NCI-H1930 (cell line): ENCODE measurements around the gene COL13A1.

Source experiments
- DNase-seq, 2 experiments: peaks; one replicate each; lab custom pipeline; 2025; lab: John Stamatoyannopoulos, UW

Gene COL13A1

DNA sequence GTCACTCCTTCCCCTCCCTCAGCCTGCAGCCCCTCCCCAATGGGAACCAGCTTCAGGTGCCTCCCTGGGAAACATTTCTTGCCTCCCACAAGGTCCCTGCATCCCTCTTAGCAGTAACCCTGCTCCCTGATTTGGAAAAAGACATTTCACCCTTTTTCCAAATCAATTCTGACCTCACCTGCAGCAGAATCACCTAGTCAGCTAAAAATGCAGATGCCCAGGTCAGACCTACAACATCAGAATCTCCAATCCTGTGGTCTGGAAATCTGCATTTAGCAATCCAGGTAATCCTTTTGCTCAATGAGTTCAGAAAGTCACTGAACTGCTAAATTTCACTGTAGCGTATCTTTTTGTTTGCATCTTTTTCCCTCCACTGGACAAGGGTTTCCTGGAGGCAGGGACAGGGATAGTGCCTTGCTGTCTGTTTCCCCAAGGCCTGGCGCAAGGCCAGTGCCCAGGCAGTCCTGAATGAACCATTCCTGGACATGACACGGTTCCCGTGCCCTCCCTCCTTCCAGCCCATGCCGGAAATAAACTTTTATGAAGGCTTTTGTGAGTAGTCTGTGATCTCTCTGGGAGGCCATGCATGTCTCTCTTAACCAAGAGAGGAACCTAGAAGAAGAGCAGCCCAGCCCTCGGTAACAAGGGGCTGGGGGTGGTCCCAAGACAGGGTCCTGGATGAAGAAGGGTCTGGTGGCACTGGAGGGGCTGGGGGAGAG, 44.0 kb downstream of the COL13A1 start:
- no peak for DNase-seq

DNA sequence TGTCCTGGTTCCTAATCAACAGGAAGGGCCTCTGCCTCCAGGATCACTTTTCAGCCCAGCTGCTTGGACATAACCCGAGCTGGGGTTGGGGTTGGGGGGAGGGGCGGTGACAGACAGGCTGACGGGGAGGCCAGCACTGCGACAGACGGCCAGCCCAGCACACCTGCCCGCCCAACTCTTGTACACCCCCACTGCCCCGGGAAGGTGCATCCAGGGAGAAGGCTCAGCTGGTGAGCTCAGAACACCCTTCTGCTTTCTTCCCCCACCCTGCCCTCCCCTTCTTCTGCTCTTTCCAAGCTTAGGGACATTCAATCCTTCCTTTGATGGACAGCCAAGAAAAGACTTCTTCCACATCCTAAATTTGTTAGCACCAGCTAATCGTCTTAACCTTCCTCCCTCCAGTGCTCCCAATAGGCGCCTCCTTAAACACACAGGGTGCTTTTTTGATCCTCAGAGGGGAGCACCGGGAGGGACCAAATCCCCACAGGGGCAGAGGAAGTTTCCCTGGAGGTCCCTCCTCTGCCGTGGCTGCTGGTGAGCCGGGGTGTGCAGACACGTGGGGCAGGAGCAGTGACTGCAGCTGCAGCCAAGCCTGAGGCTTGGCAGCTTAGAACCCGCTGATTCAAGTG, 44.7 kb downstream of the COL13A1 start:
- no peak for DNase-seq

DNA sequence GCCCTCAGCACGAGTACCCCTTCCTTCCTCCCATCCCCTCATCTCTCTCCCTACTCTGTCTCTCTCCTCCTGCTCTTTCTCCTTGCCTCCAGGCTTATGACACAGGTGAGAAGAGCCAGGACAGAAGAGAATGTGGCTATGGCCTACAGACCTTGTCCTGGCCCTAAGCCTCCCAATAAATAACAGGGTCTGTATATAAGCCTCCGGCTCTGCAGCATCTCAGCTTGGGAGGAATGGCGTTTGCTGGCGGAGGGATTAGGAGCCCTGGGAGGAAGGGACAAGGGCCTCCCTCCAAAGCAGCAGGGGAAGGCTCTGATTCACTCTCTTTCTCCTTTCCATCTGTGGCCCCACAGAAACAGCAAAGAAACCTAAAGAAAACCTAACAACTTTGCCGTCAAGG, 45.8 kb downstream of the COL13A1 start:
- no peak for DNase-seq

DNA sequence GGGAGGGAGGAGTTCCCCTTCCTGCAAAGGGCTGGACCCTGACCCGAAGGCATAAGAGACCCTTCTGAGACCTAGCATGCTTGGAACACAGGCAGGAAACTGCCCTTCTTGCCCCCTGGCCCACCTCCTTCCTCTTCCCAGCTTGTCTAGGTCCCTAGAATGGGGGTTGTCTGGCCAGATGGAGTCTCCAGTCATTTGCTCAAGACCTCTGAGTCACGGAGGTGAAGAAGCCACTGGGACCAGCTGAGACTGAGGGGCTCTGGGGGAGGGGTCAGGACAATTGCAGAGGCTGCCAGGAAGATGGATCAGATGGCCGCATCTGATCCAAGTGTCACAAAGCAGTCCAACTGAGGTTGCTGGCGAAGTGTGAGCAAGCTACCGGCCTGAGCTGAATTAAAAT, 46.2 kb downstream of the COL13A1 start:
- no peak for DNase-seq

DNA sequence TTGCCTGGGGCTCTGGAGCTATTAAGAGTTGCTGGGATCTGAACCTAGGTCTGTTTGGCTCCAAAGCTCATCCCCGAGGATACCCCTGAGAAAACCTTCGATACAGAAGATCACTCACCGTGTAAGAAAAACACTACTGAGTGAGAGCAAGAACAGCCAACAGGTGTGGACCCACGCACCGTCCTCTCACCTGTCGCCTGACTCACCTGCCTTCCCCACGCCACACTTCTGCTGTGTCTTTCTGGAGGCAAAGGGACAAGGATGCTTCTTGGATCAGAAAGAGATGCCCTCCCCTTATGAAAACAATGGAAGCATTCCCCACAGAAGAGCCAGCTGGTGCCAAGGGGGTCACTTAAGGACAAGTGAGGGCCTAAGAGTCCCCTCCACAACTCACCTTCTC, 46.7 kb downstream of the COL13A1 start:
- DNase-seq, result no peak

DNA sequence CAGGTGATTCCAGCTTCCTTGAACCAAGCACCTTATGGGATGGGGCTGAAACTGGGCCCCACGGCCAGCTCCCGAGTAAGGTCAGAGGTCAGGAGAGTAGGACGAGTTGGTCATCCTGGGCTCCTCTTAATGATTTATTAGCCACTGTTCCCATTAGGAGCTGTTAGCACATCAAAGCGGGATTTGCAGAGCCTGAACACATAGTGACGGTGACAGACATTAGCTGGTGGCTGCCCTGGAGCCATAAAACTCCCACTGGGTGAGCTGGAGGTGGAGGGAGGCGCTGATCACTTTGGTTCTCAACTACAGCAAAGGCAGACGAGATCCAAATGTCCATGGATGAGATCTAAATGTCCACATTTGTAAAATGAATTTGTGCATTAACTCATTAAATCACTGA, 48.1 kb downstream of the COL13A1 start:
- DNase-seq, result no peak

DNA sequence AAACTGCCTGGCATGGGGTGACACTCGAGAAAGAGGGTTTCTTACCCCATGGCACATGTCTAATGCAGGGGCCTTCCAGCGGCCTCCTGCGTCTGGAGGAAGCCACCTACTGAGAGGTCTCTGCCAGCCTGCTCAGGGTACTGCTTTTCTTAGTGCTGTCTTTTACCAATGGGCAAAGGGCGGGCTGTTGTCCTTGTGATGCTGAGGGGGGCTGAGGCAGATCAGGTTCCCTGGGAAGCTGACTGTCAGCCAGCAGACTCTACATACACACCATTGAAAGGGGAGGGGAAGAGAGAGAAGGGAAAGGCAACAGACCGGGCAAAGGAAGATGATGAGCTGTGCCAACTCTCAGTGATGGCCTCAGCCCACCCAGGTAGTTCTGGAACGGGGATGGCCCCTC, 48.7 kb downstream of the COL13A1 start:
- DNase-seq, result no peak

DNA sequence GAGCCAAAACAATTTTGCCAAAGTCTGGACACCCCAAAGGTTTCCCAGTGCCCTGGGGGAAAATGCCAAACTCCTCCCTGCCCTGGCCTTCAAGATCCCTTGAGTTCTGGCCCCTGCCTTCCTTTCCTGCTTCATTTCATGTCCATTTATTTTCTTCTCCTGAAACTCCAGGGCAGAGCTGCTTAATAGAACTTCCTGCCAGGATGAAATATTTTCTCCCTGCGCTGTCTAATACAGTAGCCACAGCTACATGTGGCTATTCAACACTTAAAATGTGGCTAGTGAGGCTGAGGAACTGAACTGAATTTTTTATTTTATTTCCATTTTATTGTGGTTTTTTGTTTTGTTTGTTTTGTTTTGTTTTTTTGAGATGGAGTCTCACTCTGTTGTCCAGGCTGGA, 49.6 kb downstream of the COL13A1 start:
- no peak for DNase-seq

DNA sequence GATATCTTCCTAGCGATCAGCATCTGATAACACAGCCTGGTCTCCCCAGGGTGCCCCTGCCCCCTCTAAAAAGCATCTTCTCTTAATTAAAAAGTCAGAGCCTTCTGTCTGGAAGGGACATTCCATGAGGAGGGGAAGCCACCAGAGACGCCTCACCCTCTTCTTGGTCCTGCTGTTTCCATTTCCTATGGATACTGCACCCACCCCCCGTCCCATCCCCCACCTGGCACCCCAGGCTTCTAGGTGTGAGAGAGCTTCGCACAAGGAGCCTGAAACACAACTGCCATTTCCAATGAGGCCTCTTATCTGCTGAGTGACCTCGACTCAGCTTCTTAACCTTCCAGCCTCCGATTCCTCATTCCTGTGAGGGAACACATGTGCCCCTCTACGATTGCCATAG, 51.4 kb downstream of the COL13A1 start:
- no peak for DNase-seq

DNA sequence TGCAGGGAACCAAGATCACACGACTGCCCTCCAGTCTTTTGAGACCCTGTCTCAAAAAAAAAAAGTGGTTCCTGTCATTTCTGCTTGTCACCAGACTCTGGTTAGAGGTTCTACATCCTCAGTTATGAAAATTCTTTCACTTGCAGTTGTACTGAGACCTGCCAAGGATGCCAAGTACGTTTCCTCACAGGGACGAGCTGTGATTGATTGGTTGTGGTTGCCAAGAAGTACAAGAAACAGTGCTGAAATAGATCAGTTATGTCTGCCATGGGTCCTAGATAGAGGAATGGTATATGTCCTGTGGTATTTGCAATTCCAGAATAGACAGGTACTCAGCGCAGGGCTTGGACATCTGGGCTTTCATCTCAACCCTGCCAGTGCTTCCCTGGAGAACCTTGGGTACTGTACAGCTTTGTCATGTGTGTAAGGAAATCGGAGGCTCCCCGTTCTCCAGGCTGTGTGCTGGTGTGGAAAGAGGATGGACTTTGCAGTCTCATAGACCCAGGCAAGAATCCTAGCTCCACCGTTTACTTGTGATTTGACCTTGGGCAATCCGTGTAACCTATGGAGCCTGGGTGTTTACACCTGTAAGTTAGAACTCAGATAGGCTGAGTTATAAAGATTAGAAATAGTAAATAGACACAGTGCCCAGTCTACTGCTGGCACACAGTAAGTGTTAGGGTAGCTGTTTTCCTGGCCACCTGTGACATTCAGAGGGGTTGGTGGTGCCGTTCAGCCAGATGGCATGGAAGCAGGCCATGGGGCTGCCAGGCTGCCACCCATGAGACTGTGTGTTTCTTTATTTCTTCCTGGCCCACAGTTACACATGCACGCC, 53.0 kb downstream of the COL13A1 start:
- no peak for DNase-seq

DNA sequence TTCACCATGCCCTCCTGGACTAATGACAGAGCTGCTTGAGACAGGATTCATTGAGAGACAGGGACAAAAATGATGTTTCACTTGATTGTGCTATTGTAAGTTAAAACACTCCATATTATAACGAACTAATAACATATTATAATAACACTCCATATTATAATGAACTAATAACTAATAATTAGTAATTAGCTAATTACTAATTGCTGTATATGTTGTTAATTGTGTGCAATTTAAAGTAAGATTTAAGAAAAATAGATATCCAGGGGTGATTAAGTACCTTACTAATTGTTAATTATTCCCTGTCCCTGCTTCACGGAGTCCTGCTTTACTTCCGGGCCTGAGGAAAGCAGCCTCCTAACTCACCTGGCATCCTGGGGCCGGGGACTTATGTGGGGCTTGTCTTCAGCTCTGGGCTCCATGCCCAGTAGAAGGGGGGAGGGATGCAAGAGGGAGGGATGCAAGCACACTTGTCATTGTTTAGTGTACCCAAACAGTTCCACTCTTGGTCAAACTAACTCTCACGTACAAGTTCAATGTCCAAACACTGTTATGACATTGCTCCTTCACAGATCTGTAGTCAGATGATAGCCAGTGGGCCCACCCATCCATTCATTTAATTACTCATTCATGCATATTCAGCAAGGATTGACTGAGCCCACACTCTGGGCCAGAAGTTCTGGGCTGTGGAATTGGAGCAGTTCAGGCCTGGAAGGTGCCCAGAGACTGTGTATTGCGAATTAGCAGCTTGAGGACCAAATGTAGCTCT, 53.8 kb downstream of the COL13A1 start:
- DNase-seq, result no peak

DNA sequence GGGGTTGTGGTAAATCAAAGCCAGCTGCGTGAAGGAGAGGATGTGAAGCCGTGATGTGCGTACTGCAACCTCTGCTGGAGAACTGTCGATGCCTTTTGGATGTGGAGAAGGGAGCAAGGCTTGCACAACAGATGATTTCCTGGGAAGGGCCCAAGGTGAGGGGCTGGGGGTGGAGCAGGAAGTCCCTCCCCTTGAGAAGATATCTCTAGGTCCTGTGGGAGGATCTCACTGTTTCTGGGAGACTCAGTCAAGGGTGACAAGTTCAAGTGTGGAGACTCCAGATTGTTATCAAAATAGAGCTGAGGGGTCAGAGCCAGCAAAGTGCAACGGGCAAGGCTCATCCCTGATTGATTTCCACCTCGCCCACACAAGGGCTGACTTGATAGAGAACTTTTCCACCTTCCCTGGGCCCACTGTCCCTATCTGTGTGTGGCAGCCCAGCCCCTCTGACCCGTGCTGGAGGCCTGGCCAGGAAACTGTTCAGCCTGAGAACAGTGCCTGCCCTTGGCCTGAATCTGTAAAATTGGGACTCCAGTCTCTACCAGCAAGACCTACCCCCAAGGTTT, 55.0 kb downstream of the COL13A1 start:
- DNase-seq, result no peak

DNA sequence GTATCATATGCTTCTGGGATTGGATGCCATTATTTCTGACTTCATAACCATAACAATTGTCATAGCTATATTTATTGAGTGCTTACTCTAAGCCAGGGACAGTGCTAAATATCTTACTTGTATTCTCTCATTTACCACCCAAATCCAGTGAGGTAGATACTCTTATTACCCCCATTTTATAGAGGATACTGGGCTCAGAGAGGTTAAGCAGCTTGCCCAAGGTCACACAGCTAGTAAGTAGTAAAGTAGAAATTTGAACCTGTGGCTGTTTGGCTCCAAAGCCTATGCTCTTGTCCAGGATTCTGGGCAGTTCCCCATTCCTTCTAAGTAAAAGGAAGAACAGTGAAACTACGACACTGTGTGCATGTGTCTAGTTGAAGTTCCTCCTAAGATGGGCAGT, 56.5 kb downstream of the COL13A1 start:
- no peak for DNase-seq

DNA sequence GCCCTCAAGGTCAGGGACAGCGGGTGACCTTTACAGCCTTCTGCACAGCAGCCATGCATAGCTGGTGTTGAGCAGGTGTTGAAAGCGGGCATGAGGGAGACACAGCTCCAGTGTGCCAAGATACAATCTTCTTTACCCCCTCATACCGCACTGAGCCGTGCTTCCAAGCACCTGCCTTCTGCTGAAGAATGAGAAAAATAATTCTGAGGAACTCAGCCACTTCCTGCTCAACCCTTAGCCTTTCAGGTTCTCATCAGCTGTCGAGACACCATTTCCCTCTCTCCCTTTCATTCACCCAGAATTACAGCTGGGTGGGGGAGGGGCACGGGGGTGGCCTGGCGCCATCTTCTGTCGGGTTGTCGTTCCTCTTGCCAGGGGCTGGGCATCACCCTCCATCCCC, 58.6 kb downstream of the COL13A1 start:
- no peak for DNase-seq

DNA sequence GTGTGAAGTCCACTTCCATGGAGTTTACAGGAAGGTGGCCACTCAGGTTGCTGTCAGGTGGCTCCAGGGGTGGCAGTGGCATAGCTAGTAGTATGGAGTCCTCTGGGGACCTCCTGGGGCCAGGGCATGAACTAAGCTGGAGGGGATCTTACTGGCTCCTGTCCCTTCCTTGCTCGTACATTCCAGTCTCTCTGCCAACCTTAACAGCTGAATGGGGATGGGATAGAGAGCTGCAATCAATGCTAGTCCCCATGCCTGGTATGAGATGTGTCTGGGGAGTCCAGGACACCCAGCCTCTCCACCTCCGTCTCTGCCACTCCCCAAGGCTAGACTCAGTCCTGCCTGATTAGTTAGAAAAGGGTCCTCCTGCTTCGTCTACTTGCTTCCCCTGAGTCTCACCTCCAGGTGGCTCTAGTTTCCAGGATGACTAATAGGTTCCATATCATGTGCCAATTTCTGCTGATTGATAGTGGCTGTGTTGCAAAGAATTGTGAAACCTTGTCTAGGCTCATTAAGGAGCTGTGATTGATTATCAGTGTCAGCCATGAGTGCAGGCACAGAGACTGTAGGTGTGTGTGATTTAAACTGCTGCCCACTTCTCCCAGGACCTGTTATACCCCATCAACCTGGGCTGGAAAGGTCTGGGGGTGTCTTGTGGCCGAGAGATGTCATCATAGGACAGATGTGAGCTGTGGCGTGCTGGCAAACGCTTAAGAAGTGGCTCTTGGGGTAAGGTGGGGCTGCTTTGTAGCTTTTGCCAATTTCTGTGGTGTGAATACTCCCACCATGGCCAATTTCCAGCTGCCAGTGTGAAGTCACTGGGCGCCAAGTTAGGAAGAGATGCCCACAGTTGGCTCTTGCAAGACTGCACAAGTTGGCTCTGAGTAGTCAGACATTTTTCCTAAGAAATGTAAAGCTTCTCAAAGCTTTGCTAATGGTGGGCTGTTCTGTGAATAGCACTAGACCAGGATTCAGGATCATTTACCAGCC, 59.8 kb downstream of the COL13A1 start:
- no peak for DNase-seq

DNA sequence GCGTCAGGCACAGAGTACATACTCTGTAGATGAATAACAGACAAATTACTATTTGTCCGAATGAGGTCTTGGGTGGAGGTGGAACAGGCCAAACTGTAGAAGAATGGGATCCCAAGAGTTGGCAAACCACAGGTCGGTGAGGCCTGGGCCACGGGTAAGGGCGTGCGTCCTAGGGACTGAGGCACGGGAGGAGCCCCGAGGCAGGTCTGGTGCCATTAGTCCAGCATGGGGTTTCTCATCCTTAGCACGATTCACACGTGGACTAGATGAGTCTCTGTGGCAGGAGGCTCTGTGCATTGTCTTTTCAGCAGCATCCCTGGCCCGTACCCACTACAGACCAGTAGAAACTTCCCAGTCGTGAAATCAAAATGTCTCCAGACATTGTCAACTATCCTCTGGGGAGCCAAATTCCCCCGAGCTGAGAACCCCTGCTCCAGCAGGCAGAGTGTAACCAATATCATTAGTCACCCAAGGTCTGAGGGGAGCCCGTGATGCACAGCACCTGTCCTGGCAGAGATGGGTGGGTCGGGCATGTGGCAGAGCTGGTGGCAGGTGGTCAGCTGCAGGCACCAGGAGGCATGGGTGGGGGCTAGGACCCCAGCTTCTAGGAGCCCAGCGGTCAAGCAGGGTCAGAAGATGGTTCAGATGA, 61.3 kb downstream of the COL13A1 start:
- DNase-seq, result no peak

DNA sequence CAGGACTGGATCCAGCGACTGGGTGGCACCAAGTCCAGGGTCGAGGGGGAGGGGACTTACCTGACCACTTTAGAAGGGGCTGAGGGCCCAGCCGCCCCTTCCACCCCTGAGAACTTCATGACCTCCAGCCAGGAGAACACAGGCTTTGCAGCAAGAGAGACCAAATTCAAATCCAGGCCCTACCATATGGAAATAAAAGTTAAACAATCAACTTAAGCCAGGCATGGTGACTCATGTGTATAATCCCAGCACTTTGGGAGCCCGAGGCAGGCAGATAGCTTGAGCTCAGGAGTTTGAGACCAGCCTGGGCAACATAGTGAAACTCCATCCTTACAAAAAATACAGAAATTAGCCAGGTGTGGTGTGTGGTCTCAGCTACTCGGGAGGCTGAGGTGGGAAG, 61.9 kb downstream of the COL13A1 start:
- no peak for DNase-seq

DNA sequence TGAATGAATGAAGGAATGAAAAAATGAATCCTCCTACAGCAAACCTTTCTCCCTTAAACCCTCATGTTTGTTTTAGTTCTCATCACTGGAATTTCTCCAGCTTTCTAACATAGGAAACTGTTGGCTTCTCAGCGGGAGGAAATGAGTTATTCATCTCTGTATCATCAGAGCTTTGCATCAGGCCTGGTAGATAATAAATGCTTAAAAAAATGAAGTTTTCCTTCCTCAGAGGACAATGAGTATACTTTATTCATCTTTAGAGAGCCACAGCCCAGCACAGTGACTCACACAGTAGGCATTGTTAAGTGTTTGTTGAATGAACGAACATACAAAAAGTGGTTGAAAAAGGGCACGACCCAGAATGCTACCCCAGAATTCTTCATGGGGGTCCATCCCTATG, 62.6 kb downstream of the COL13A1 start:
- no peak for DNase-seq

DNA sequence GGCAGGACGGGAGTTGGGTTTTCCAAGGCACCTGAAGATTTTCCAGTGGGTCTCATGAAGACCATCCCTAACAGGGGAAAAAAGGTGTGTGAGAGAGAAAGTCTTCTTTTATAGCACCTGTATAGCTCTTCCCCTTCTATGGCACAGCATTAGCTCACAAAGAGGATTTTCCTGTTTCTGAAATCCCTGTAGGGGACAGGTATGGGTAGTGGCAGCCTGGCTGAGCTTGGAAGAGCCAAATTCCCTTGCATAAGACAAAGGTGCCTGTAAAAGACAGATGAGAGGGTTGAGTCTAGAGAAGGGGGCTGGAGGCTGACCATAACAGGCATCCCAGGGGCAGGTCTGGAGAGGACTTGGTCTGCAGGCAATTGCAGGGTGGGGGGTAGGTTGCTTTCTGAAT, 63.7 kb downstream of the COL13A1 start:
- no peak for DNase-seq

DNA sequence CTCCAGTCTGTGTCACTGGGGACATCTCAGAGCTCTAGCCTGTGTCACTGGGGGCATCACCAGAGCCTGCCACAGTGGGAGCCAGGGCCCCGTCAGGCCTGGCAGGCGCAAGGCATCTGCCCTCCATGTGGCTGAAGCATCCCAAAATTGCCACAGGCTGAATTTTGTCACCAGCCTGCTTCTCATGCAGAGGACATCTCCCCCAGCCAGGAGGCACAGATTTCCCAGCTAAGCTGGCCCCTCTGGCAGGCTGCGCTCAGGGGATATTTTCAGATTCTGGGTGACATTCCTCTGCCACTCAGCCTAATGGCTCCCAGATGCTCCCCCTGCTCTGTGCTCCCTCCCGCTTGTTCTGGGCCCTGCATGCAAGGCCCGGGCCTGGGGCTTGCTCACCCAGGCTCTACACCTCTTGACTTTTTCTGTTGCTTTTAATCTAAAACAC, 64.6 kb downstream of the COL13A1 start:
- DNase-seq, result no peak
